Hematopoietic multipotent progenitor cell treated with erythropoietin and hydrocortisone succinate and interleukin-3 and kit ligand, for 15 days (in vitro differentiated cells): ENCODE data around the gene ZSCAN1.

ENCODE experiments used
- DNase-seq: peaks from one replicate; pipeline ENCODE4 v3.0.0-alpha.2; 2015; ENCODE audit warnings: low spot score

The ZSCAN1 gene

GRCh38 chr19:58084596-58085347 is 50.9 kb downstream of the ZSCAN1 start:
- no peak for DNase-seq

- DNase-seq = no peak
Measured at GRCh38 chr19:58085348-58085875, 51.6 kb downstream of the ZSCAN1 start.

- DNase-seq = no peak
Measured at GRCh38 chr19:58086825-58087710, 53.2 kb downstream of the ZSCAN1 start.

GRCh38 chr19:58088521-58089052 is 54.8 kb downstream of the ZSCAN1 start:
- DNase-seq = no peak

- no peak for DNase-seq
Measured at GRCh38 chr19:58089846-58090245, 56.0 kb downstream of the ZSCAN1 start.

- no peak for DNase-seq
Measured at GRCh38 chr19:58091251-58091995, 57.6 kb downstream of the ZSCAN1 start.

GRCh38 chr19:58093071-58093470 is 59.2 kb downstream of the ZSCAN1 start:
- DNase-seq = no peak

- no peak for DNase-seq
Measured at GRCh38 chr19:58095328-58095727, 61.5 kb downstream of the ZSCAN1 start.

GRCh38 chr19:58096884-58097283 is 63.1 kb downstream of the ZSCAN1 start:
- no peak for DNase-seq

GRCh38 chr19:58097349-58097748 is 63.5 kb downstream of the ZSCAN1 start:
- no peak for DNase-seq

- DNase-seq = peak; percentile 41
Measured at GRCh38 chr19:58097781-58098681, 64.2 kb downstream of the ZSCAN1 start, which contains the start of gene ZSCAN18. Gene ZSCAN18, minus strand, starts transcription at chr19:58098231. Its CDS starts 7,964 bp downstream, at chr19:58090267.

GRCh38 chr19:58098682-58098998 is 64.8 kb downstream of the ZSCAN1 start:
- DNase-seq = no peak
